Activated naive CD4-positive, alpha-beta T cell treated with anti-CD3 and anti-CD28 coated beads, Interleukin-2, amount 50 U/mL, for 24 hours (primary cell): Measurements from ENCODE around the gene KHDRBS2.
"Not testable (repeated sequence)": the region's sequence is repeated elsewhere in the genome, so short reads cannot be mapped to it uniquely, and the experiment has no call there.

Source experiments
- H3K27ac Mint-ChIP-seq: one replicate; pipeline ENCODE4 v1.8.0; 2021; ENCODE audit warnings: mild to moderate bottlenecking, mixed read lengths
- H3K27me3 Mint-ChIP-seq: one replicate; pipeline ENCODE4 v1.8.0; 2021; ENCODE audit warnings: mixed read lengths
- H3K36me3 Mint-ChIP-seq: one replicate; pipeline ENCODE4 v1.8.0; 2021; ENCODE audit warnings: mixed read lengths
- H3K4me1 Mint-ChIP-seq: one replicate; pipeline ENCODE4 v1.8.0; 2021; ENCODE audit warnings: mixed read lengths
- H3K4me3 Mint-ChIP-seq: one replicate; pipeline ENCODE4 v1.8.0; 2021; ENCODE audit warnings: mild to moderate bottlenecking, mixed read lengths
- H3K9me3 Mint-ChIP-seq: one replicate; pipeline ENCODE4 v1.8.0; 2021; ENCODE audit warnings: mixed read lengths

Gene KHDRBS2

GRCh38 chr6:61886608-61887259 lies 399.3 kb downstream of the KHDRBS2 start:
- Mint-ChIP-seq H3K4me1 (no peaks in the 10 kb centered on the region), H3K27ac (no peak overlapping the region)

DNA sequence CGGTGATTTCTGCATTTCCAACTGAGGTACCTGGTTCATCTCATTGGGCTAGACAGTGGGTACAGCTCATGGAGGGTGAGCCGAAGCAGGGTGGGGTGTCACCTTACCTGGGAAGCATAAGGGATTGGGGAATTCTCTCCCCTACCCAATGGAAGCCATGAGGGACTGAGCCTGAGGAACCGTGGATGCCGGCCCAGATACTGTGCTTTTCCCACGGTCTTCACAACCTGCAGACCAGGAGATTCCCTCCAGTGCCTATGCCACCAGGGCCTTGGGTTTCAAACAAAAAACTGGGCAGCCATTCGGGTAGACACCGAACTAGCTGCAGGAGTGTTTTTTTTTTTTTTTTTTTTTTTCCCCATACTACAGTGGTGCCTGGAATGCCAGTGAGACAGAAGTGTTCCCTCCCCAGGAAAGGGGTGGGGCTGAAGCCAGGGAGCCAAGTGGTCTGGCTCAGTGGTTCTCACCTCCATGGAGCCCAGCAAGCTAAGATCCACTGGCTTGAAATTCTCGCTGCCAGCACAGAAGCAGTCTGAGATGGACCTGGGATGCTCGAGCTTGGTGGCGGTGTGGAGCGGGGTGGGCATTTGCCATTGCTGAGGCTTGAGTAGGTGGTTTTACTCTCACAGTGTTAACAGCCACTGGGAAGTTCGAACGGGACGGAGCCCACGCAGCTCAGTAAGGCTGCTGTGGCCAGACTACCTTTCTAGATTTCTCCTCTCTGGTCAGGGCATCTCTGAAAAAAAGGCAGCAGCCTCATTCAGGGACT lies 416.2 kb downstream of the KHDRBS2 start:
- Mint-ChIP-seq H3K9me3 (peaks cover 9% of the 10 kb centered on the region), H3K36me3 (no peaks in the 10 kb centered on the region), H3K4me3 (no peak overlapping the region), H3K27ac (no peak overlapping the region), H3K27me3 (no peaks in the 10 kb centered on the region), H3K4me1 (no peaks in the 10 kb centered on the region)

More at GRCh38 chr6:61886608-61887259, 399.3 kb downstream of the KHDRBS2 start:
- H3K9me3 Mint-ChIP-seq, result peaks cover 5% of the 10 kb centered on the region
- no peak overlapping the region for H3K4me3 Mint-ChIP-seq
- H3K36me3 Mint-ChIP-seq, result no peaks in the 10 kb centered on the region
- no peaks in the 10 kb centered on the region for H3K27me3 Mint-ChIP-seq

DNA sequence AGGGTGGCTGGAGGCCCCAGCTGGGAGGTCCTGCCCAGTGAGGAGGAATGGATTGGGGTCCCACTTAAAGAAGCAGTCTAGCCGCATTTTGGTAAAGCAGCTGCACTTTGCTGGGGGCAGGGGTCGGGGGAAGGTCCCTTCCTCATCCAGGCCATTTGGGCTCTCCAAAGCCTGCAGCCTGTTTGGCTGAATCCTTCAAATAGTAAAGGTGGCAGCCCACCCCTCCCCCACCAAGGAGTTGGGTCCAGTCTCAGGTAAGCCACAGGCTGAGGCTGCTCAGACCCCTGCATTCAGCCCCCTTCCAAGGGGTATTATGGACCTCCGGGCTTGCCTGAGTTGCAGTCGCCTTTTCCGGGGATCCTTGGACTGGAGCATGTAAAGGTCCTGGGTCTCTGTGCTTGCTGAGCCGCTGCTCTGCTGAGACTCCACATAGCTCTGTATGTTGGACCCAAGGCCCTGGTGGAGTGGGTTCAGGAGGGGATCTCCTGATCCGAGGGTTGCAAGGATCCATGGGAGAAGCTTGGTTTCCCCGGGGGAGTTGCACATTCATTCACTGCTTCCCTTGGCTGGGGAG lies 417.4 kb downstream of the KHDRBS2 start:
- Mint-ChIP-seq H3K27ac (no peak overlapping the region), H3K36me3 (no peaks in the 10 kb centered on the region), H3K4me3 (no peak overlapping the region), H3K9me3 (peaks cover 12% of the 10 kb centered on the region), H3K4me1 (no peaks in the 10 kb centered on the region), H3K27me3 (no peaks in the 10 kb centered on the region)

GRCh38 chr6:61867635-61868034 lies 418.4 kb downstream of the KHDRBS2 start:
- Mint-ChIP-seq H3K4me3 (no peak overlapping the region), H3K4me1 (no peaks in the 10 kb centered on the region), H3K27me3 (no peaks in the 10 kb centered on the region), H3K27ac (no peak overlapping the region), H3K36me3 (no peaks in the 10 kb centered on the region), H3K9me3 (peaks cover 18% of the 10 kb centered on the region)

GRCh38 chr6:61857541-61857940 lies 428.5 kb downstream of the KHDRBS2 start:
- peaks cover 9% of the 10 kb centered on the region for H3K9me3 Mint-ChIP-seq
- H3K4me1 Mint-ChIP-seq, result no peaks in the 10 kb centered on the region
- H3K36me3 Mint-ChIP-seq, result no peaks in the 10 kb centered on the region
- no peaks in the 10 kb centered on the region for H3K27me3 Mint-ChIP-seq
- H3K4me3 Mint-ChIP-seq, result no peak overlapping the region
- no peak overlapping the region for H3K27ac Mint-ChIP-seq

DNA sequence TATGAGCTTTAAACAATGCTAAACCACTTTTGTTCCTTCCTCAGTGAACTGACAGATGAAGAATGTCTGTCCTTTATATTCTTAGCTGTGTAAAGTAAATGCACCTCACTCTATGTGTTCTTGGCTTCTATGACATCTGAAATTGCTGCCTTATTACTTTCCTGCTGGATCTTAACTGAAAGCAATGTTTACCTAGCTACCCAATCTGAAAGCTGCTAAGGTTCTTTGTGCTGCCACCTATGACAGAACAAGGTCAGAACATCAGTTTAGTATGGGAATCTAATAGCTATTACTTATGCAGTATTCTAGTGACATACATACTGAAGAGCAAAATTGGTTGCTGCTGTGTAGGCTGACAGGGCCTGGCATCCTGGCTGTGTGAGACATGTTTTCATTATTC lies 444.1 kb downstream of the KHDRBS2 start:
- Mint-ChIP-seq H3K4me1 (no peaks in the 10 kb centered on the region), H3K4me3 (no peak overlapping the region), H3K9me3 (no peaks in the 10 kb centered on the region), H3K27ac (no peak overlapping the region), H3K36me3 (no peaks in the 10 kb centered on the region), H3K27me3 (no peaks in the 10 kb centered on the region)

DNA sequence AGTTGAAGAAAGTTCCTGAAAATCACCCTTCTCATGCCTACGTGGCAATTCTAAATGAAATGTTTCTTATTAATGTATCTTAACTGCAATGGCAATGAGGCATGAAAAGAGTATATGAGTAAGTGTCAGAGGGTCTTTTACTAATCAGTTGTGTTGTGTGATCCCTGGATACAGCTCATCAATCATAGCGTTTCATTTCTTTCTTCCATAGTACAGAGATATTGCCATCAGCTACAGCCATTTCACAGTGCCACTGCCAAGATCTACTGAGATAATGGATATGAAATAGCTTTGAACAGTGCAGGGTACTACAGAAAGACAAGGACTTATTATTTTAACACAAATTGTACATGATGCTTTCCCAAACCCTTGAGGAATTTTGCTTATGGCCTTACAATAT lies 450.8 kb downstream of the KHDRBS2 start:
- Mint-ChIP-seq H3K4me1 (no peaks in the 10 kb centered on the region), H3K27me3 (no peaks in the 10 kb centered on the region), H3K27ac (no peak overlapping the region), H3K9me3 (peaks cover 9% of the 10 kb centered on the region), H3K36me3 (no peaks in the 10 kb centered on the region), H3K4me3 (no peak overlapping the region)

- no peaks in the 10 kb centered on the region for H3K4me1 Mint-ChIP-seq
- peaks cover 9% of the 10 kb centered on the region for H3K9me3 Mint-ChIP-seq
- no peak overlapping the region for H3K4me3 Mint-ChIP-seq
- no peaks in the 10 kb centered on the region for H3K36me3 Mint-ChIP-seq
- no peaks in the 10 kb centered on the region for H3K27me3 Mint-ChIP-seq
- no peak overlapping the region for H3K27ac Mint-ChIP-seq
Measured at GRCh38 chr6:61833176-61833755, 452.8 kb downstream of the KHDRBS2 start.

DNA sequence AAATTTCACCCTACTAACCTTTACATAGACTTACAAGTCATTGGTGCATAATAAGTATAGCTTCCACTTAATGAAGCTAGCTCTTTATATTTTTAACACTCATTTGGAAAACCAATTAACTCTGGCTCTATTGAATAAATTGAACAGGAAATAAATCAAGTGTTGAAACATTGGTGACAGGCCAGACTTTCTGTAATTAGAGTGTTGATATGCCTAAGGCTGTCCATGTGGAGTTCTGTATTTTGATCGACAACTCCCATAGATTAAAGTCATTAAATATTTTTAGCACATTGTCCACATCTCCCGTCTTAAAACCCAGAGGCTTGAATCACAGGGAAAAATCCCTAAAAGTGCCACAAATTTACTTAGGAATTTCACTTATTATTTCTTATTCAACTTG lies 468.3 kb downstream of the KHDRBS2 start:
- peaks cover 8% of the 10 kb centered on the region for H3K9me3 Mint-ChIP-seq
- no peak overlapping the region for H3K4me3 Mint-ChIP-seq
- H3K36me3 Mint-ChIP-seq, result no peaks in the 10 kb centered on the region
- H3K27me3 Mint-ChIP-seq, result no peaks in the 10 kb centered on the region
- H3K4me1 Mint-ChIP-seq, result no peaks in the 10 kb centered on the region
- H3K27ac Mint-ChIP-seq, result no peak overlapping the region

DNA sequence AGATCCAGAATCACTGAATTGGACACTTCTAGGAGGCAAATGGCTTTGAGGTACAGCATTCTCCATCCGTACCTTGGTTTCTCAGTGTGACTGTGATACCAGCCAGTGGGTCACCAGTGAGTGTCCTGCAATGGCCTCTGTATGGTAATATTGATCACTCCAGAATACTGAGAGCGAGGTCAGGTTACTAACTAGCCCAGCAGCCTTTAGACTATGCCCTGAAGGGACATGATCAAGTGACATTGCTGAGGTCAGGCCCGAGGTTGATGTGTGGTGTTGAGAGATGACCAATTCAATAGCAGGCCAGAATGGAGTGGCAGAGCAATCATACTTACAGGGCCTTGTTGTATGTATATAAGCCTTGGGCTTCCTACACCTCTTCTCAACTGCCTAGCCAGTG lies 476.0 kb downstream of the KHDRBS2 start:
- no peaks in the 10 kb centered on the region for H3K4me1 Mint-ChIP-seq
- no peaks in the 10 kb centered on the region for H3K36me3 Mint-ChIP-seq
- H3K27ac Mint-ChIP-seq, result no peak overlapping the region
- no peaks in the 10 kb centered on the region for H3K27me3 Mint-ChIP-seq
- peaks cover 7% of the 10 kb centered on the region for H3K9me3 Mint-ChIP-seq
- H3K4me3 Mint-ChIP-seq, result no peak overlapping the region

- no peak overlapping the region for H3K27ac Mint-ChIP-seq
- H3K9me3 Mint-ChIP-seq, result peaks cover 7% of the 10 kb centered on the region
- H3K4me3 Mint-ChIP-seq, result no peak overlapping the region
- no peaks in the 10 kb centered on the region for H3K4me1 Mint-ChIP-seq
- H3K36me3 Mint-ChIP-seq, result no peaks in the 10 kb centered on the region
- H3K27me3 Mint-ChIP-seq, result no peaks in the 10 kb centered on the region
Measured at GRCh38 chr6:61809004-61809595, 476.9 kb downstream of the KHDRBS2 start.

DNA sequence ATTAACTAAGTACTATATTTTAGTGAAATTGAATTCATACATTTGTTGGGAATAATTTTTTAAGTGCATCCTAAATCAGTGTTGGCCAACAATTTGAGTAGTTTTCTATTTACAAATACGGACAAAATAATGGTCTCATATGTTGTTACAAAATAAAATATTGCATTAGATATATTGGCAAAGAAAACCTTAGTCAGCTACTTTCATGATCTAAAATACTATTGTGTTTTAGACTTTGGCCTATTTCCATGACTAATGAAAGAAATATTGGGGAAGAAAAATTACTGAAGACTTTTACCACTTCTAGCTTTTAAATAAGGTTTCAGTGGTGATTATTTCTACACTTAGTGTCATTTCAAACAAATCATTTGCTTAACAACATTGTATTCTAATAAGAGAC lies 498.0 kb downstream of the KHDRBS2 start:
- Mint-ChIP-seq H3K36me3 (no peaks in the 10 kb centered on the region), H3K27me3 (no peaks in the 10 kb centered on the region), H3K27ac (no peak overlapping the region), H3K4me1 (no peaks in the 10 kb centered on the region), H3K4me3 (no peak overlapping the region), H3K9me3 (no peaks in the 10 kb centered on the region)

DNA sequence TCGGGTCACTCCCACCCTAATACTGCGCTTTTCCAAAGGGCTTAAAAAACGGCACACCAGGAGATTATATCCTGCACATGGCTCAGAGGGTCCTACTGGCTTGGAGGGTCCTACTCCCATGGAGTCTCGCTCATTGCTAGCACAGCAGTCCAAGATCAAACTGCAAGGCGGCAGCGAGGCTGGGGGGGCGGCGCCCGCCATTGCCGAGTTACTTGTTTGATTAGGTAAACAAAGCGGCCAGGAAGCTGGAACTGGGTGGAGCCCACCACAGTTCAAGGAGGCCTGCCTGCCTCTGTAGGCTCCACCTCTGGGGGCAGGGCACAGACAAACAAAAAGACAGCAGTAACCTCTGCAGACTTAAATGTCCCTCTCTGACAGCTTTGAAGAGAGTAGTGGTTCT lies 516.6 kb downstream of the KHDRBS2 start:
- H3K4me3 Mint-ChIP-seq, H3K27ac Mint-ChIP-seq, H3K36me3 Mint-ChIP-seq, H3K27me3 Mint-ChIP-seq, H3K4me1 Mint-ChIP-seq: not testable (repeated sequence)
- peaks cover 21% of the 10 kb centered on the region for H3K9me3 Mint-ChIP-seq

DNA sequence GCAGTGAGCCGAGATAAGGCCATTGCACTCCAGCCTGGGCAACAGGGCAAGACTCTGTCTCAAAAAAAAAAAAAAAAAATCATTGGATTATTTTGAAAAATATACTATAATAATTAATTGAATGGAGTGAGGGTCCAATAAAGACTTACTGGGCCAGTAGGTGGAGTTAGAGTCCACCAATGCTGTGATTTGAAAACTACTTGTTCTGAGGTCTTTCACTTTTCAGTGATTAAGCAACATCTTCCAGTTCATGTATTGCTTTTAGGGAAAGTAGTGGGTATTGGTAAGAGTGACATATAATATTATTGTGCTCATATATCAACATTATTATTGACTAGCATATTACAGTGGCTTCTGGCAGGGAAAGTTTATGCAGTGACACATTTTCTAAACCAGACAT lies 530.3 kb downstream of the KHDRBS2 start:
- H3K27ac Mint-ChIP-seq, result no peak overlapping the region
- no peaks in the 10 kb centered on the region for H3K36me3 Mint-ChIP-seq
- no peaks in the 10 kb centered on the region for H3K27me3 Mint-ChIP-seq
- H3K4me1 Mint-ChIP-seq, result no peaks in the 10 kb centered on the region
- H3K9me3 Mint-ChIP-seq, result peaks cover 11% of the 10 kb centered on the region
- no peak overlapping the region for H3K4me3 Mint-ChIP-seq

DNA sequence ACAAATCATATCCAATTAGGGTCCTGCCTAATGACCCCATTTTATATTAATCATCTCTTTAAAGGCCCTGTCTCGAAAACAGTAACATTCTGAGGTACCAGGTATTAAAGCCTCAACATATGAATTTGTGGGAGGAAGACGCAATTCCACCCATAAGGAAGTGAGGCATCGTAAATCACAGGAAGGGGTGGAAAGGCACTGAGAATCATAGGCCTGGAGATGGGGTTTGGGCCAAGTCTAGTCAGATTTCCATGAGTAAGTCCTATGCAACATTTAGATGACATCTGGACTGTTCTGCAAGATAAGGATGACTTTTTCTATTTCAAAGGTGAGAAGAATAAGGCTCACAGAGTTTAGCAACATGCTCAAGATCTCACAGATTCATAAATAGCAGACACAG lies 534.0 kb downstream of the KHDRBS2 start:
- Mint-ChIP-seq H3K4me1 (no peaks in the 10 kb centered on the region), H3K27me3 (no peaks in the 10 kb centered on the region), H3K9me3 (no peaks in the 10 kb centered on the region), H3K27ac (no peak overlapping the region), H3K4me3 (no peak overlapping the region), H3K36me3 (no peaks in the 10 kb centered on the region)

DNA sequence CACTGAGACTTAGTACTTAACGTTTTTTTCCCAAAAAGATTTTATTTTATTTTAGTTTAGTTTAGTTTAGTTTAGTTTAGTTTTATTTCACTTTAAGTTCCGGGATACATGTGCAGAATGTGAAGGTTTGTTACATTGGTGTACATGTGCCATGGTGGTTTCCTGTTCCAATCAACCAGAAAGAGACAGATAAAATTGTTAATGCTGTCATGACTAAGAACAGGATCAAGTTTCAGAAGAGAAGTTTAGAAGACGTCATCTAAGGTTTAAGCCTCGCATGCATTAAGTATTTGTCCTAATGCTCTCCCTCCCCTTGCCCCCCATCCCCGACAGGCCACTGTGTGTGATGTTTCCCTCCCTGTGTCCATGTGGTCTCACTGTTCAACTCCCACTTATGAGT lies 540.0 kb downstream of the KHDRBS2 start:
- Mint-ChIP-seq H3K4me1 (no peaks in the 10 kb centered on the region), H3K9me3 (peaks cover 5% of the 10 kb centered on the region), H3K36me3 (no peaks in the 10 kb centered on the region), H3K4me3 (no peak overlapping the region), H3K27me3 (no peaks in the 10 kb centered on the region), H3K27ac (no peak overlapping the region)
